ENCODE measurements around the gene SYMPK. TPM values are rescaled to one million over a fixed set of nuclear protein-coding genes. Genes with fewer than 3 reads are reported as not detected.
"Not testable (repeated sequence)": the region's sequence is repeated elsewhere in the genome, so short reads cannot be mapped to it uniquely, and the experiment has no call there.

Gene SYMPK
- total and polyA plus RNA-seq, 12 donors: 22.4 to 75.0 (median 33.0) TPM

- Histone ChIP-seq H3K4me3 (no peak overlapping the region), H3K36me3 (peaks cover 0 to 58% (median 5%) of the 10 kb centered on the region in 9 donors), H3K9me3 (no peaks in the 10 kb centered on the region), H3K27ac (no peak overlapping the region), H3K4me1 (peaks cover 0 to 15% (median 12%) of the 10 kb centered on the region in 9 donors), H3K27me3 (no peaks in the 10 kb centered on the region)
- DNase-seq (no peak), ATAC-seq (no peak)
- intact Hi-C loops (cut with DNase I): no loop called here
- TF ChIP-seq CTCF (IDR thresholded peaks at IDR 0.05): no peak
- WGBS, 2 donors: 93 to 97% methylated on average over 8 of the region's 8 CpGs
These were observed 34.4 kb upstream of the SYMPK start for GRCh38 chr19:45897261-45897812.

GRCh38 chr19:45895983-45896599 lies 33.1 kb upstream of the SYMPK start:
- intact Hi-C loops (cut with DNase I); H3K27me3 ChIP-seq; DNase-seq; H3K27ac ChIP-seq; ATAC-seq; H3K9me3 ChIP-seq; H3K4me3 ChIP-seq; H3K4me1 ChIP-seq: not testable (repeated sequence)
- peaks cover 0 to 71% (median 5%) of the 10 kb centered on the region in 9 donors for H3K36me3 ChIP-seq
- WGBS, 2 donors: 98% methylated on average over 12 of the region's 12 CpGs

GRCh38 chr19:45895519-45895972 lies 32.6 kb upstream of the SYMPK start:
- no peak for ATAC-seq
- no peak for TF ChIP-seq CTCF (IDR thresholded peaks at IDR 0.05)
- no peaks in the 10 kb centered on the region for H3K27me3 ChIP-seq
- H3K4me1 ChIP-seq: peaks cover 0 to 3% (median 1%) of the 10 kb centered on the region in 9 donors
- WGBS, 2 donors: 83 to 84% methylated on average over 9 of the region's 9 CpGs
- H3K4me3 ChIP-seq: no peak overlapping the region
- H3K9me3 ChIP-seq: no peaks in the 10 kb centered on the region
- DNase-seq: no peak
- H3K27ac ChIP-seq: no peak overlapping the region
- intact Hi-C loops (cut with DNase I): no loop called here
- peaks cover 0 to 76% (median 5%) of the 10 kb centered on the region in 9 donors for H3K36me3 ChIP-seq

- Histone ChIP-seq H3K9me3 (no peaks in the 10 kb centered on the region), H3K4me3 (no peak overlapping the region), H3K4me1 (peaks cover 0 to 10% (median 5%) of the 10 kb centered on the region in 9 donors), H3K36me3 (peaks cover 0 to 56% (median 0%) of the 10 kb centered on the region in 9 donors), H3K27me3 (no peaks in the 10 kb centered on the region), H3K27ac (no peak overlapping the region)
- no peak for ATAC-seq
- no peak for TF ChIP-seq CTCF (IDR thresholded peaks at IDR 0.05)
- intact Hi-C loops (cut with DNase I): no loop called here
- no peak for DNase-seq
- WGBS, 2 donors: 87 to 88% methylated on average over 17 of the region's 17 CpGs
These were observed 27.9 kb upstream of the SYMPK start for GRCh38 chr19:45890877-45891276.
